Measurements from ENCODE around the gene ABCA7. TPM values are rescaled to one million over a fixed set of nuclear protein-coding genes. Genes with fewer than 3 reads are reported as not detected.

ABCA7 gene
- total and polyA plus RNA-seq, 2 of the 13 experiments (the other 11 are each of a cell fraction or from before 2014, with no cell fraction given): 4.4 to 32.4 TPM

DNA sequence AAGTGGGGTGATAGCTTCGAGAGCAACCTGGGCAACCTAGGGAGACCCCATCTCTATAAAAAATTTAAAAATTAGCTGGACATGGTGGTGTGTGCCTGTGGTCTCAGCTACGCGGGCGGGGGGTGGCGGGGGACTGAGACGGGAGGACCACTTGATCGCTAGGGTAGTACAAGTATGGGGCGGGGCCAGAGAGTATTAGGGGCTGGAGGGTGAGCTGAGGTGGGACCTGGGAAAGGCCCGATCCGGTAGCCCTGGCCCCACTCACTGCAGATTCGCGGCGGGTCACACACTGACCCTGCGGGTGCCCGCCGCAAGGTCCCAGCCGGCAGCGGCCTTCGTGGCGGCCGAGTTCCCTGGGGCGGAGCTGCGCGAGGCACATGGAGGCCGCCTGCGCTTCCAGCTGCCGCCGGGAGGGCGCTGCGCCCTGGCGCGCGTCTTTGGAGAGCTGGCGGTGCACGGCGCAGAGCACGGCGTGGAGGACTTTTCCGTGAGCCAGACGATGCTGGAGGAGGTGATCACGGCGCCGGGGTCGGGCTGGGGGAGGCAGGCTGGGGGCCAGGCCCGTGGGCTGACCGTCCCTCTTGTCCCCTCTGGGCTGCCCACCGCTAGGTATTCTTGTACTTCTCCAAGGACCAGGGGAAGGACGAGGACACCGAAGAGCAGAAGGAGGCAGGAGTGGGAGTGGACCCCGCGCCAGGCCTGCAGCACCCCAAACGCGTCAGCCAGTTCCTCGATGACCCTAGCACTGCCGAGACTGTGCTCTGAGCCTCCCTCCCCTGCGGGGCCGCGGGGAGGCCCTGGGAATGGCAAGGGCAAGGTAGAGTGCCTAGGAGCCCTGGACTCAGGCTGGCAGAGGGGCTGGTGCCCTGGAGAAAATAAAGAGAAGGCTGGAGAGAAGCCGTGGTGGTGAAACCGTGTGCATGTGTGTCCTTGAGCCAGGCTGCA is 25.0 kb downstream of the ABCA7 start (continued):
- TF ChIP-seq MIER3 (CRISPR knock-in tag; IDR thresholded peaks at IDR 0.05; ENCODE audit: borderline replicate concordance): peak; percentile 14; the same call in 1 of the 2 replicates
- no peak for TF ChIP-seq PAF1 (CRISPR knock-in tag; IDR thresholded peaks at IDR 0.05)
- TF ChIP-seq PAX8 (CRISPR knock-in tag; IDR thresholded peaks at IDR 0.05; ENCODE audit: borderline replicate concordance): no peak
- TF ChIP-seq AGO1 (IDR thresholded peaks at IDR 0.05; ENCODE audit: low read depth, low read length, poor library complexity, severe bottlenecking): peak; percentile 91
- TF ChIP-seq TFDP1 (CRISPR knock-in tag; IDR thresholded peaks at IDR 0.05; ENCODE audit: borderline replicate concordance): peak; percentile 88; the same call in 1 of the 2 replicates
- TF ChIP-seq ZNF710 (CRISPR knock-in tag; IDR thresholded peaks at IDR 0.05; ENCODE audit: borderline replicate concordance): no peak; the same call in 1 of the 2 replicates
- no peak for TF ChIP-seq ZNF781 (CRISPR knock-in tag; IDR thresholded peaks at IDR 0.05; ENCODE audit: borderline replicate concordance, not compliant biosample characterization)
- peak; percentile 38; the same call in 1 of the 2 replicates for TF ChIP-seq ZNF772 (CRISPR knock-in tag; IDR thresholded peaks at IDR 0.05)
- no peak for TF ChIP-seq SNAPC2 (CRISPR knock-in tag; IDR thresholded peaks at IDR 0.05)
- TF ChIP-seq ELF3 (CRISPR knock-in tag; IDR thresholded peaks at IDR 0.05): 0 out of 2 replicates have a peak, but pooled peaks have one; percentile 16
- TF ChIP-seq CTCF (CRISPR knock-in tag; IDR thresholded peaks at IDR 0.05): peak; percentile 77
- no peak for TF ChIP-seq REL (CRISPR knock-in tag; conservative IDR thresholded peaks at IDR 0.05)
- peak; percentile 35; the same call in 1 of the 2 replicates for TF ChIP-seq ARNT2 (CRISPR knock-in tag; IDR thresholded peaks at IDR 0.05; ENCODE audit: low read depth)
- TF ChIP-seq GLMP (CRISPR knock-in tag; IDR thresholded peaks at IDR 0.05; ENCODE audit: borderline replicate concordance): no peak
- TF ChIP-seq HDAC6 (IDR thresholded peaks at IDR 0.05; ENCODE audit: low read depth, low read length): no peak
- TF ChIP-seq SMARCE1 (IDR thresholded peaks at IDR 0.05; ENCODE audit: borderline replicate concordance): no peak
- no peak for TF ChIP-seq NCOA1 (CRISPR knock-in tag; IDR thresholded peaks at IDR 0.05)
- peak; percentile 62; the same call in 1 of the 2 replicates for TF ChIP-seq HDAC1 (CRISPR knock-in tag; IDR thresholded peaks at IDR 0.05)
- TF ChIP-seq POLR2AphosphoS2 (IDR thresholded peaks at IDR 0.05; ENCODE audit: low read depth, low read length): no peak
- peak; percentile 28; the same call in 1 of the 2 replicates for TF ChIP-seq SOX5 (CRISPR knock-in tag; IDR thresholded peaks at IDR 0.05; ENCODE audit: borderline replicate concordance)
- TF ChIP-seq ZSCAN9 (CRISPR knock-in tag; IDR thresholded peaks at IDR 0.05; ENCODE audit: borderline replicate concordance): 0 out of 2 replicates have a peak, but pooled peaks have one; percentile 38
- peak; percentile 87 for TF ChIP-seq MYC (CRISPR knock-in tag; IDR thresholded peaks at IDR 0.05; ENCODE audit: borderline replicate concordance)
- 0 out of 2 replicates have a peak, but pooled peaks have one; percentile 8 for TF ChIP-seq HNRNPL (IDR thresholded peaks at IDR 0.05; ENCODE audit: low read depth, low read length)

Measured in HepG2 (cell line).